NT2/D1 (cell line): ENCODE data around the gene DNAI2.
A peak's percentile ranks its signal among the peaks of the same experiment; 100 is the strongest.

Experiments used
- DNase-seq: peaks from one replicate; pipeline ENCODE4 v3.0.0-alpha.2; 2011; ENCODE audit warnings: low read depth, low spot score
- H3K27me3 ChIP-seq: 2 replicates; pipeline ENCODE4 v1.6.0; 2011; ENCODE audit warnings: mild to moderate bottlenecking; ENCODE audit not compliant: insufficient read length, insufficient read depth
- H3K36me3 ChIP-seq: 2 replicates; pipeline ENCODE4 v1.6.1; 2011; ENCODE audit warnings: mild to moderate bottlenecking, low read length, mixed read lengths; ENCODE audit not compliant: insufficient read depth, insufficient read length
- H3K4me1 ChIP-seq: 2 replicates; pipeline ENCODE4 v1.5.1; 2011; ENCODE audit not compliant: insufficient read depth, insufficient read length
- H3K4me3 ChIP-seq: 2 replicates; pipeline ENCODE4 v1.5.1; 2011; ENCODE audit warnings: low read depth; ENCODE audit not compliant: insufficient read length
- H3K9ac ChIP-seq: 2 replicates; pipeline ENCODE4 v1.6.0; 2011; ENCODE audit warnings: low read depth; ENCODE audit not compliant: insufficient read length
- H3K9me3 ChIP-seq: 2 replicates; pipeline ENCODE4 v1.5.1; 2011; ENCODE audit warnings: mild to moderate bottlenecking, low read length; ENCODE audit not compliant: insufficient read depth
- SUZ12 ChIP-seq: IDR thresholded peaks from 2 replicates; pipeline ENCODE4 v1.6.1; 2011; ENCODE audit not compliant: insufficient read length, insufficient read depth; ENCODE audit errors: extremely low read depth
- YY1 ChIP-seq: IDR thresholded peaks from 2 replicates; pipeline ENCODE4 v1.6.1; 2011; ENCODE audit not compliant: insufficient read length, insufficient read depth
- ZNF274 ChIP-seq: IDR thresholded peaks from 2 replicates; pipeline ENCODE4 v1.6.1; 2011; ENCODE audit warnings: mild to moderate bottlenecking, low read depth, low read length

Gene DNAI2

GRCh38 chr17:74332763-74333283, 58.8 kb downstream of the DNAI2 start:
- DNase-seq = no peak
- Histone ChIP-seq H3K36me3 (no peaks in the 10 kb centered on the region), H3K4me3 (no peak overlapping the region), H3K27me3 (peaks cover 10% of the 10 kb centered on the region), H3K9me3 (peaks cover 18% of the 10 kb centered on the region), H3K9ac (no peak overlapping the region), H3K4me1 (peaks cover 10% of the 10 kb centered on the region)
- TF ChIP-seq ZNF274 = no peak
- no peak for TF ChIP-seq SUZ12
- TF ChIP-seq YY1 = no peak

DNA sequence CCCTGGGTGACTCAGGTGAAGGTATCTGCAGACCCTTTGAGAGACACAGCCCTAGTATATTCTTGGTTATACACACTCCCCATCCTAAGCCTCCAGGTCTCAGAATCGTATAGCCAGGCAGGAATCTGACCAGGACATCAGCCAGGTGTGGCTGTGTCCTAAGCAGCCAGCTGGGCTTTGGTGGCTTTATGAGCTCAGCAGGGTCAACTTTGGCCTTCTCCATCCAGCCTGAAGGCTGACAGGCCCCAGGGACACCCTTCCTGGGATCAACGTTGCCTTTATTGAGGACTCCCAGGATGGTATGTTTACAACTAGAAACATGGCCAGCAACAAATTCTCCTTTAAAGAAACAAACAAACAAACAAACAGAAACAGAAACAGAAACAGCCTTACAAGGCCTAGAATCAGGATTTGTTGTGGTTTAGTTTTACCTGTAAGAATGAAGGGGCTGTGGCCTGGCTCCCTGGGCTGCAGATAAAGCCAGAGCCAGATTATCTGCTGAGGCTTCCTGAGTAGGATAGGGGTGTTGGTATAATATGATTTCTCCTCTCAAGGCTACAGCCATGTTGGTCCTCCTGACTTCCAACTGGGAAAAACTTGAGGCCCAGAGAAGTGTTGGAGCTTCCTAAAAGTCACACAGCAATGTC, 60.5 kb downstream of the DNAI2 start:
- peaks cover 7% of the 10 kb centered on the region for H3K4me1 ChIP-seq
- H3K36me3 ChIP-seq = no peaks in the 10 kb centered on the region
- H3K9ac ChIP-seq = no peak overlapping the region
- DNase-seq = no peak
- TF ChIP-seq YY1 (no peak), ZNF274 (no peak), SUZ12 (no peak)
- H3K9me3 ChIP-seq = peaks cover 18% of the 10 kb centered on the region
- H3K4me3 ChIP-seq = no peak overlapping the region
- peaks cover 6% of the 10 kb centered on the region for H3K27me3 ChIP-seq

- no peak overlapping the region for H3K4me3 ChIP-seq
- H3K27me3 ChIP-seq = no peaks in the 10 kb centered on the region
- no peaks in the 10 kb centered on the region for H3K36me3 ChIP-seq
- DNase-seq = no peak
- no peak overlapping the region for H3K9ac ChIP-seq
- TF ChIP-seq SUZ12 = no peak
- no peak for TF ChIP-seq YY1
- peaks cover 14% of the 10 kb centered on the region for H3K4me1 ChIP-seq
- peaks cover 18% of the 10 kb centered on the region for H3K9me3 ChIP-seq
These were observed 61.6 kb downstream of the DNAI2 start for GRCh38 chr17:74335529-74336062.

DNA sequence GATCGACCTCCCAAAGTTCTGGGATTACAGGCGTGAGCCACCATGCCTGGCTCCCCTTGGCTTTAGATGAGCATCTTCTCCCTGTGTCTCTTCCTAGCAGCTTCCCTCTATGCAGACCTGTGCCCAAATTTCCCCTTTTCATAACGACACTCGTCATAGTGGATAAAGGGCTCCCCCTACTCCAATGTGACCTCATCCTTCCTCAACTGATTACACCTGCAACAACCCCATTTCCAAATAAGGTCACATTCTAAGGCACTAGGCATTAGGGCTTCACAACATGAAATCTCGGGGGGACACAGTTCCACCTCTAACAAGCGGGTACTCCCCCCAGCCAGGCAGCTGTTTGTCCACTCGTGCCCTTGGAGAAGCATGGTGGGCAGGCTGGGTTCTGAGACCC, 62.3 kb downstream of the DNAI2 start:
- H3K27me3 ChIP-seq = no peaks in the 10 kb centered on the region
- TF ChIP-seq ZNF274 = no peak
- no peak for TF ChIP-seq YY1
- no peak for TF ChIP-seq SUZ12

GRCh38 chr17:74337834-74338500, 63.9 kb downstream of the DNAI2 start:
- Histone ChIP-seq H3K4me1 (peaks cover 15% of the 10 kb centered on the region), H3K36me3 (no peaks in the 10 kb centered on the region), H3K9ac (no peak overlapping the region), H3K27me3 (no peaks in the 10 kb centered on the region), H3K9me3 (peaks cover 18% of the 10 kb centered on the region), H3K4me3 (no peak overlapping the region)
- DNase-seq = no peak
- TF ChIP-seq ZNF274 (no peak), YY1 (no peak), SUZ12 (no peak)

More for the DNA sequence above, 62.3 kb downstream of the DNAI2 start:
- no peak overlapping the region for H3K9ac ChIP-seq
- peaks cover 18% of the 10 kb centered on the region for H3K4me1 ChIP-seq
- H3K9me3 ChIP-seq = peaks cover 18% of the 10 kb centered on the region
- H3K4me3 ChIP-seq = no peak overlapping the region
- no peaks in the 10 kb centered on the region for H3K36me3 ChIP-seq
- no peak for DNase-seq

- TF ChIP-seq SUZ12 (no peak), ZNF274 (no peak), YY1 (no peak)
- peaks cover 4% of the 10 kb centered on the region for H3K9me3 ChIP-seq
- no peak for DNase-seq
- H3K4me3 ChIP-seq = no peak overlapping the region
- H3K27me3 ChIP-seq = no peaks in the 10 kb centered on the region
- peaks cover 19% of the 10 kb centered on the region for H3K4me1 ChIP-seq
- H3K36me3 ChIP-seq = no peaks in the 10 kb centered on the region
- H3K9ac ChIP-seq = peak overlapping the region; percentile 34
These were observed 65.6 kb downstream of the DNAI2 start for GRCh38 chr17:74339537-74340195.

GRCh38 chr17:74340470-74341023, 66.5 kb downstream of the DNAI2 start:
- no peak for DNase-seq
- Histone ChIP-seq H3K4me3 (no peak overlapping the region), H3K9ac (no peak overlapping the region), H3K27me3 (no peaks in the 10 kb centered on the region), H3K9me3 (no peaks in the 10 kb centered on the region), H3K4me1 (peaks cover 23% of the 10 kb centered on the region), H3K36me3 (no peaks in the 10 kb centered on the region)
- TF ChIP-seq ZNF274 (no peak), SUZ12 (no peak), YY1 (no peak)
